Uterus (tissue), 2 donors: ENCODE results near the gene HIF1AN.

Experiments used
- POLR2A ChIP-seq, 2 donors: fragments of 450-650 bp; IDR thresholded peaks; one replicate each; pipeline ENCODE4 v1.6.1; 2016; ENCODE audit warnings: antibody characterized with exemption in 2 of 2, mild to moderate bottlenecking in 1 of 2, moderate library complexity in 1 of 2
- TF ChIP-seq, protein P1 (sequence below), 4 experiments: fragments of 200-600 bp in 2 of 4; fragments of 450-650 bp in 2 of 4; sonication (generic) in 2 of 4; IDR thresholded peaks; one replicate each; pipeline ENCODE4 v1.5.1; 2016 to 2019; ENCODE audit warnings: antibody characterized with exemption in 4 of 4, mild to moderate bottlenecking in 2 of 4, moderate library complexity in 1 of 4

DNA sequence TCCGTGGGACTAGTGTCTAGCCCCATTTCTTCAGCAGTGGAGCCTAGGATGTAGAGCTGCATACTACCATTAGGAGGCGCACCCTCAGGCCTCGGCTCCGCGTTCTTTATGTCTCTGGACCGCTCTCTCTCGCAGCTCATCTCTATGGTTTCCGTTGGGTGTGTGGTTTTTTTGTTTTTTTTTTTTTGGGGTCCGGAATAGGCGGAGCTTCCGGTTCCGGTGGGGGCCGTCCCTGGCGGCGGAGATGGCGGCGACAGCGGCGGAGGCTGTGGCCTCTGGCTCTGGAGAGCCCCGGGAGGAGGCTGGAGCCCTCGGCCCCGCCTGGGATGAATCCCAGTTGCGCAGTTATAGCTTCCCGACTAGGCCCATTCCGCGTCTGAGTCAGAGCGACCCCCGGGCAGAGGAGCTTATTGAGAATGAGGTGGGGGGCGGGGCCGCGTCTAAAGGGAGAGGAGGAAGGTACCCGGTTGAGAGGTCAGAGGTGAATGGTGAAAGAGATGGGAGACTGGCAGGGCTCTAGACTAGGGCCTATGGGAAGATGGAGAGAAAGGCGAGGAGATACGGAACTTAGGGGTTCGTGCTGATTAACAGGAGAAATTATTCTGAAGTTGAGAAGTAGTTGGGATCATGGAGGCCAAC lies at the start of gene HIF1AN:
- TF ChIP-seq, protein P1, sequence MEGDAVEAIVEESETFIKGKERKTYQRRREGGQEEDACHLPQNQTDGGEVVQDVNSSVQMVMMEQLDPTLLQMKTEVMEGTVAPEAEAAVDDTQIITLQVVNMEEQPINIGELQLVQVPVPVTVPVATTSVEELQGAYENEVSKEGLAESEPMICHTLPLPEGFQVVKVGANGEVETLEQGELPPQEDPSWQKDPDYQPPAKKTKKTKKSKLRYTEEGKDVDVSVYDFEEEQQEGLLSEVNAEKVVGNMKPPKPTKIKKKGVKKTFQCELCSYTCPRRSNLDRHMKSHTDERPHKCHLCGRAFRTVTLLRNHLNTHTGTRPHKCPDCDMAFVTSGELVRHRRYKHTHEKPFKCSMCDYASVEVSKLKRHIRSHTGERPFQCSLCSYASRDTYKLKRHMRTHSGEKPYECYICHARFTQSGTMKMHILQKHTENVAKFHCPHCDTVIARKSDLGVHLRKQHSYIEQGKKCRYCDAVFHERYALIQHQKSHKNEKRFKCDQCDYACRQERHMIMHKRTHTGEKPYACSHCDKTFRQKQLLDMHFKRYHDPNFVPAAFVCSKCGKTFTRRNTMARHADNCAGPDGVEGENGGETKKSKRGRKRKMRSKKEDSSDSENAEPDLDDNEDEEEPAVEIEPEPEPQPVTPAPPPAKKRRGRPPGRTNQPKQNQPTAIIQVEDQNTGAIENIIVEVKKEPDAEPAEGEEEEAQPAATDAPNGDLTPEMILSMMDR (IDR thresholded peaks at IDR 0.05), result peak; percentile 81 to 95 (median 93)
- TF ChIP-seq POLR2A (IDR thresholded peaks at IDR 0.05), result peak in 1 of 2 donors; percentile 73
